Osteocyte (in vitro differentiated cells): Measurements from ENCODE around the gene INTS1. TPM values are rescaled to one million over a fixed set of nuclear protein-coding genes. Genes with fewer than 3 reads are reported as not detected.

ENCODE experiments used
- DNase-seq: peaks from one replicate; pipeline ENCODE4 v3.0.0; 2021; ENCODE audit warnings: mixed read lengths; ENCODE audit not compliant: unreplicated experiment; ENCODE audit errors: extremely low spot score
- H3K27ac Mint-ChIP-seq: one replicate; pipeline ENCODE4 v1.8.0; 2021; ENCODE audit warnings: mild to moderate bottlenecking, mixed read lengths; ENCODE audit not compliant: unreplicated experiment
- H3K27me3 Mint-ChIP-seq: one replicate; pipeline ENCODE4 v1.8.0; 2021; ENCODE audit warnings: mixed read lengths; ENCODE audit not compliant: unreplicated experiment
- H3K36me3 Mint-ChIP-seq: one replicate; pipeline ENCODE4 v1.8.0; 2021; ENCODE audit warnings: mixed read lengths; ENCODE audit not compliant: unreplicated experiment
- H3K4me1 Mint-ChIP-seq: one replicate; pipeline ENCODE4 v1.8.0; 2021; ENCODE audit warnings: mixed read lengths; ENCODE audit not compliant: unreplicated experiment
- H3K4me3 Mint-ChIP-seq: one replicate; pipeline ENCODE4 v1.8.0; 2021; ENCODE audit warnings: mild to moderate bottlenecking, moderate library complexity, mixed read lengths; ENCODE audit not compliant: unreplicated experiment
- H3K9me3 Mint-ChIP-seq: one replicate; pipeline ENCODE4 v1.8.0; 2021; ENCODE audit warnings: mixed read lengths; ENCODE audit not compliant: unreplicated experiment
- CTCF ChIP-seq: fragments of 200-600 bp; sonication (generic); IDR thresholded peaks from 2 replicates; pipeline ENCODE4 v1.5.0; 2021; ENCODE audit warnings: antibody characterized with exemption, mild to moderate bottlenecking, moderate library complexity
- total RNA-seq: library from RNA; stranded (reverse); gene quantifications from 2 replicates; pipeline ENCODE4 v1.2.1, GENCODE V29; 2021

The INTS1 gene
- total RNA-seq, 1 donor from 2014 or later = 121 TPM

DNA sequence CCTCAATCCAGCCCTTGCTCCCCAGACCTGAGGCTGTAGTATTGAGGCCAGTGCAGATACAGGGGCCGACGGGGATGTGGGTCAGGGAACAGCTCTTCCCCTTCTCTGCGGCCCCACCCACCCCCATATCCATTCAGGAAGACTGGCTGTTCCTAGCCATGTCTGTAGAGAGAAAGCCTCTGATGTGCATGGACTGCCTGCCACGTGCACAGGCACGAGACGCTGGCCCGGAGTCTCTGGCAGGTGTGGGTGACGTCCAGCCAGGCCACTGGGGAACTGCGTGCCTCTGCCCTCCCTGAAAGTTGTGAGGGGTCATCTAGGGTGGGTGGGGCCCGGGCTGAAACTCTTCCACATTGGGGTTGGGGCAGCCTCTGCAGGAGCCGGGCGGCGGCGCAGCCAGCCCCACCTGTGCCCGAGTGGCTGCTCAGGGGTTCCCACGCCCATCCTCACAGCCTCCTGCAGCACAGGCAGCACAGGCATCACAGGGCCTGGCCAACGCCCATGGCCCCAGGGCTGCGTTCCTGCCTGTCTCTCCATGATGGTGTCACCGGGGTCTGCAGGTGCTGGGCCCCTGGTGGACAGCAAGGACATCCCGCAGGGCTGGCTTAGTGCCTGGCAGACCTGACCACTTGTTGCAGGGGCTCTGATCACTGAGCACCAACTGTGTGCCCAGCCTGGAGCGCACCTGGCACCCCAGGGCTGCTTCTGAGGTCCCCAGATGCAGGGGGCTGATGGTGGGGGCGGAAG, 72.4 kb downstream of the INTS1 start:
- Mint-ChIP-seq H3K9me3 (no peaks in the 10 kb centered on the region), H3K36me3 (no peaks in the 10 kb centered on the region), H3K27me3 (no peaks in the 10 kb centered on the region), H3K27ac (no peak overlapping the region), H3K4me3 (no peak overlapping the region), H3K4me1 (peaks cover 6% of the 10 kb centered on the region)
- DNase-seq = no peak
- no peak for TF ChIP-seq CTCF

- TF ChIP-seq CTCF = no peak
These were observed 73.0 kb downstream of the INTS1 start for GRCh38 chr7:1431226-1431625.

DNA sequence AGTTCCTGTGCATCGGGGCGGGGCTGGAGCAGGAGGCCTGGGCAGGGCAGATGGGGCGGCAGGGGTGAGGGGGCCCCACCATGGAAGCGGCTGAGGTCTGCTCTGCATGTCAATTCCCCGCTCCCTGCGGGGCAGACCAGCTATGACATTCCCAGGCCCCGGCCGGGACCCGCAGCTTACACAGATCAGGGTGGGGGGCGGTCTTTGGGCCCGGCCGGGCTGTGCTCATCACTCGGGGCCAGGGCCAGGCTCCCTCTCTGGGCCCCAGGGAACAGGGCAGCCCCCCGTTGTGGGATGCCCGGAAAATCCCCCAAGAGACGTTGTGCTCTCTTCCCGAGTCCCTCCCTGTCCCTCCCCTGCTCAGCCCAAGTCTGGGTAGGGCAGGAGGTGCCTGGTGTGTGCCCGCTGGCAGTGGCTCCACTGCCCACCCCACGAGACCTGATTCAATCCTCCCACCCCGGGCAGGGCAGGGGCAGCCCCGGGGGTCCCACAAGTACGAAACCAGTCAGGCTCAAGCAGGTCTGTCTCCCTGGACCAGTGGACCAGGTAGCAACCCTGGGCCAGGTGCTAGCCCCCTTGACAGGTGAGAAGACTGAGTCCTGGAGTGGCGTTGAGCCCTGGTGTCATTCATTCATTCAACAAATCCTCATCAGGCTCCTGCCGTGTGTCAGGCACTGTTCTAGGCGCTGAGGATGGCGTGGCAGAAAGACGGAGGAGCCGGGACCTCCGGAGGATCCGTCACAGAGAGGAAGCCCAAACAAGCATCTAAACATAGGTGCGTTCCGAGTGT, 73.9 kb downstream of the INTS1 start:
- H3K36me3 Mint-ChIP-seq = no peaks in the 10 kb centered on the region

More at GRCh38 chr7:1431226-1431625, 73.0 kb downstream of the INTS1 start:
- H3K4me3 Mint-ChIP-seq = no peak overlapping the region
- no peak overlapping the region for H3K27ac Mint-ChIP-seq
- no peak for DNase-seq
- no peaks in the 10 kb centered on the region for H3K36me3 Mint-ChIP-seq
- H3K27me3 Mint-ChIP-seq = no peaks in the 10 kb centered on the region
- H3K9me3 Mint-ChIP-seq = no peaks in the 10 kb centered on the region
- peaks cover 6% of the 10 kb centered on the region for H3K4me1 Mint-ChIP-seq

GRCh38 chr7:1428941-1429501, 75.2 kb downstream of the INTS1 start:
- TF ChIP-seq CTCF = no peak
- H3K27me3 Mint-ChIP-seq = no peaks in the 10 kb centered on the region
- H3K4me3 Mint-ChIP-seq = no peak overlapping the region
- H3K9me3 Mint-ChIP-seq = no peaks in the 10 kb centered on the region
- no peak for DNase-seq
- H3K36me3 Mint-ChIP-seq = no peaks in the 10 kb centered on the region
- H3K27ac Mint-ChIP-seq = no peak overlapping the region
- peaks cover 6% of the 10 kb centered on the region for H3K4me1 Mint-ChIP-seq

More for the DNA sequence above, 73.9 kb downstream of the INTS1 start:
- Mint-ChIP-seq H3K4me3 (no peak overlapping the region), H3K27ac (no peak overlapping the region), H3K4me1 (peaks cover 6% of the 10 kb centered on the region), H3K9me3 (no peaks in the 10 kb centered on the region), H3K27me3 (no peaks in the 10 kb centered on the region)
- TF ChIP-seq CTCF = no peak
- DNase-seq = no peak
